ENCODE results near the gene CCNJ.

DNA sequence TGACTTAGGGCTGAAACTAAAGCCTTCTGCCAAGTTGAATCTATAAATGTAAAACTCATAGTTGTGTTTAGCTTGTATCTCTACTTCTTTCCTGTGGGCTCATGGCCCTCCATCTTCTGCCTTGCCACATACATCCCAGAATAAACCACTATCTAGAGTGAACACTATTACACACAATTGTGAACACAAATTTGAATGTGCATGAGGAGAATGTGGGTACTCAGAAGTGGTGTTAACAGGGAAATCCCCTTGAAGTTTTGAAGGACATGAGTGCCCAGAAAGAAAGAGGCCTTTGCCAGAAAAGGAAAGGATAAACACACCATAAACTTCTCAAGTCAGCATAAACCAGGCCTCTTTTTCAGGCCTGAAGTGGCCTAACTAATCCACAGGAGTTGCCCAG lies 20.2 kb upstream of the CCNJ start:
- TF ChIP-seq POLR2A (IDR thresholded peaks at IDR 0.05; ENCODE audit: low read length) (no peak), GATA1 (IDR thresholded peaks at IDR 0.05; ENCODE audit: low read depth, low read length) (no peak)
